IPS-18a (cell line): ENCODE results near the gene COX7A2L.
"Not testable (repeated sequence)": the region's sequence is repeated elsewhere in the genome, so short reads cannot be mapped to it uniquely, and the experiment has no call there.

Experiments
- H3K27ac ChIP-seq: one replicate; pipeline ENCODE4 v1.5.1; 2013; ENCODE audit warnings: low read length
- H3K27me3 ChIP-seq: one replicate; pipeline ENCODE4 v1.6.1; 2013; ENCODE audit warnings: mild to moderate bottlenecking, low read length; ENCODE audit not compliant: control insufficient read depth, insufficient read depth
- H3K36me3 ChIP-seq: one replicate; pipeline ENCODE4 v1.6.1; 2013; ENCODE audit warnings: low read depth, low read length; ENCODE audit not compliant: control insufficient read depth
- H3K4me1 ChIP-seq: one replicate; pipeline ENCODE4 v1.6.1; 2013; ENCODE audit warnings: low read depth, low read length; ENCODE audit not compliant: control insufficient read depth
- H3K4me3 ChIP-seq: one replicate; pipeline ENCODE4 v1.5.1; 2013; ENCODE audit warnings: low read length
- H3K9ac ChIP-seq: one replicate; pipeline ENCODE4 v1.6.1; 2013; ENCODE audit warnings: mild to moderate bottlenecking, low read length, moderate library complexity
- H3K9me3 ChIP-seq: one replicate; pipeline ENCODE4 v1.6.1; 2013; ENCODE audit warnings: low read depth, low read length; ENCODE audit not compliant: control insufficient read depth

Gene COX7A2L

GRCh38 chr2:42383855-42384530, 23.0 kb upstream of the COX7A2L start:
- Histone ChIP-seq H3K9me3 (no peaks in the 10 kb centered on the region), H3K36me3 (no peaks in the 10 kb centered on the region), H3K27me3 (no peaks in the 10 kb centered on the region), H3K4me3 (no peak overlapping the region), H3K27ac (no peak overlapping the region), H3K4me1 (no peaks in the 10 kb centered on the region), H3K9ac (no peak overlapping the region)

- Histone ChIP-seq H3K9ac (no peak overlapping the region), H3K27me3 (no peaks in the 10 kb centered on the region), H3K4me1 (no peaks in the 10 kb centered on the region), H3K36me3 (no peaks in the 10 kb centered on the region), H3K27ac (no peak overlapping the region), H3K4me3 (no peak overlapping the region), H3K9me3 (no peaks in the 10 kb centered on the region)
These were observed 21.1 kb upstream of the COX7A2L start for GRCh38 chr2:42382144-42382543.

- H3K4me1 ChIP-seq, H3K27me3 ChIP-seq, H3K9me3 ChIP-seq, H3K27ac ChIP-seq, H3K36me3 ChIP-seq, H3K9ac ChIP-seq, H3K4me3 ChIP-seq: not testable (repeated sequence)
These were observed 19.0 kb upstream of the COX7A2L start for GRCh38 chr2:42380026-42380425.

- Histone ChIP-seq H3K36me3 (no peaks in the 10 kb centered on the region), H3K4me3 (no peak overlapping the region), H3K9ac (no peak overlapping the region), H3K4me1 (no peaks in the 10 kb centered on the region), H3K27ac (no peak overlapping the region), H3K9me3 (no peaks in the 10 kb centered on the region), H3K27me3 (no peaks in the 10 kb centered on the region)
These were observed 17.4 kb upstream of the COX7A2L start for GRCh38 chr2:42378415-42378814.

GRCh38 chr2:42376758-42377157, 15.7 kb upstream of the COX7A2L start:
- H3K27ac ChIP-seq, result no peak overlapping the region
- no peaks in the 10 kb centered on the region for H3K4me1 ChIP-seq
- H3K9ac ChIP-seq, result no peak overlapping the region
- H3K36me3 ChIP-seq, result no peaks in the 10 kb centered on the region
- no peak overlapping the region for H3K4me3 ChIP-seq
- H3K9me3 ChIP-seq, result no peaks in the 10 kb centered on the region
- H3K27me3 ChIP-seq, result no peaks in the 10 kb centered on the region

- H3K4me3 ChIP-seq, result no peak overlapping the region
- no peak overlapping the region for H3K9ac ChIP-seq
- H3K27ac ChIP-seq, result no peak overlapping the region
- no peaks in the 10 kb centered on the region for H3K9me3 ChIP-seq
- H3K27me3 ChIP-seq, result no peaks in the 10 kb centered on the region
- H3K36me3 ChIP-seq, result no peaks in the 10 kb centered on the region
- H3K4me1 ChIP-seq, result no peaks in the 10 kb centered on the region
These were observed 11.6 kb upstream of the COX7A2L start for GRCh38 chr2:42372474-42373200.

GRCh38 chr2:42371611-42372473, 10.8 kb upstream of the COX7A2L start:
- H3K36me3 ChIP-seq, result no peaks in the 10 kb centered on the region
- no peak overlapping the region for H3K27ac ChIP-seq
- no peaks in the 10 kb centered on the region for H3K27me3 ChIP-seq

GRCh38 chr2:42369532-42370229, 8.7 kb upstream of the COX7A2L start:
- H3K9me3 ChIP-seq, result no peaks in the 10 kb centered on the region
- no peaks in the 10 kb centered on the region for H3K27me3 ChIP-seq
- H3K27ac ChIP-seq, result no peak overlapping the region
- H3K9ac ChIP-seq, result no peak overlapping the region
- no peak overlapping the region for H3K4me3 ChIP-seq
- H3K36me3 ChIP-seq, result no peaks in the 10 kb centered on the region
- H3K4me1 ChIP-seq, result no peaks in the 10 kb centered on the region

More at GRCh38 chr2:42371611-42372473, 10.8 kb upstream of the COX7A2L start:
- no peak overlapping the region for H3K9ac ChIP-seq
- H3K4me3 ChIP-seq, result no peak overlapping the region
- no peaks in the 10 kb centered on the region for H3K9me3 ChIP-seq
- H3K4me1 ChIP-seq, result no peaks in the 10 kb centered on the region

- Histone ChIP-seq H3K9ac (no peak overlapping the region), H3K9me3 (no peaks in the 10 kb centered on the region), H3K27ac (no peak overlapping the region), H3K4me3 (no peak overlapping the region), H3K4me1 (no peaks in the 10 kb centered on the region), H3K36me3 (no peaks in the 10 kb centered on the region), H3K27me3 (no peaks in the 10 kb centered on the region)
These were observed 8.0 kb upstream of the COX7A2L start for GRCh38 chr2:42368817-42369531.

- no peaks in the 10 kb centered on the region for H3K27me3 ChIP-seq
- H3K9ac ChIP-seq, result no peak overlapping the region
- no peaks in the 10 kb centered on the region for H3K36me3 ChIP-seq
- H3K27ac ChIP-seq, result no peak overlapping the region
- H3K9me3 ChIP-seq, result no peaks in the 10 kb centered on the region
- H3K4me1 ChIP-seq, result no peaks in the 10 kb centered on the region
- no peak overlapping the region for H3K4me3 ChIP-seq
These were observed 6.8 kb upstream of the COX7A2L start for GRCh38 chr2:42367835-42368234.

GRCh38 chr2:42366411-42366810, 5.4 kb upstream of the COX7A2L start:
- no peaks in the 10 kb centered on the region for H3K36me3 ChIP-seq
- no peak overlapping the region for H3K27ac ChIP-seq
- no peak overlapping the region for H3K4me3 ChIP-seq
- H3K27me3 ChIP-seq, result no peaks in the 10 kb centered on the region
- no peak overlapping the region for H3K9ac ChIP-seq
- H3K4me1 ChIP-seq, result peaks cover 7% of the 10 kb centered on the region
- no peaks in the 10 kb centered on the region for H3K9me3 ChIP-seq
